H9 (cell line): ENCODE data around the gene BPIFB4. TPM values are rescaled to one million over a fixed set of nuclear protein-coding genes. Genes with fewer than 3 reads are reported as not detected.

ENCODE experiments used
- DNase-seq: peaks from one replicate; pipeline ENCODE4 v3.0.0-alpha.2; 2017
- H2AFZ ChIP-seq: one replicate; pipeline ENCODE4 v1.6.1; 2013; ENCODE audit warnings: mild to moderate bottlenecking, low read length, control low read depth, moderate library complexity
- H2AK5ac ChIP-seq: 2 replicates; pipeline ENCODE4 v1.6.1; 2013; ENCODE audit warnings: low read length, control low read depth, mixed read lengths; ENCODE audit not compliant: insufficient read length
- H2BK120ac ChIP-seq: one replicate; pipeline ENCODE4 v1.6.1; 2013; ENCODE audit warnings: low read depth, mild to moderate bottlenecking, low read length, control low read depth, inconsistent platforms; ENCODE audit not compliant: poor library complexity, severe bottlenecking
- H2BK12ac ChIP-seq: 2 replicates; pipeline ENCODE4 v1.6.1; 2013; ENCODE audit warnings: low read length, control low read depth, mixed read lengths, low read depth; ENCODE audit not compliant: insufficient read length
- H2BK15ac ChIP-seq: 2 replicates; pipeline ENCODE4 v1.6.1; 2013; ENCODE audit warnings: low read depth, low read length, control low read depth
- H2BK20ac ChIP-seq: one replicate; pipeline ENCODE4 v1.6.1; 2013; ENCODE audit warnings: low read depth, mild to moderate bottlenecking, low read length, control low read depth, inconsistent platforms; ENCODE audit not compliant: poor library complexity, severe bottlenecking
- H2BK5ac ChIP-seq: 2 replicates; pipeline ENCODE4 v1.6.1; 2013; ENCODE audit warnings: low read length, control low read depth, mixed read lengths; ENCODE audit not compliant: insufficient read length
- H3K14ac ChIP-seq: 2 replicates; pipeline ENCODE4 v1.6.1; 2013; ENCODE audit warnings: low read length, control low read depth; ENCODE audit not compliant: insufficient read depth
- H3K18ac ChIP-seq: 2 replicates; pipeline ENCODE4 v1.6.1; 2013; ENCODE audit warnings: low read depth, mild to moderate bottlenecking, mixed read lengths, low read length, control low read depth; ENCODE audit not compliant: insufficient read length
- H3K23ac ChIP-seq: 2 replicates; pipeline ENCODE4 v1.6.1; 2013; ENCODE audit warnings: low read length, control low read depth, mixed read lengths, low read depth; ENCODE audit not compliant: insufficient read length
- H3K23me2 ChIP-seq: 2 replicates; pipeline ENCODE4 v1.6.1; 2013; ENCODE audit warnings: low read depth, mild to moderate bottlenecking, mixed read lengths, low read length, control low read depth; ENCODE audit not compliant: insufficient read length, poor library complexity, severe bottlenecking
- H3K27ac ChIP-seq: 2 replicates; pipeline ENCODE4 v1.5.1; 2013; ENCODE audit warnings: low read length, control low read depth, mixed read lengths, low read depth; ENCODE audit not compliant: insufficient read length
- H3K27me3 ChIP-seq: 2 replicates; pipeline ENCODE4 v1.6.1; 2013; ENCODE audit warnings: low read length, control low read depth, inconsistent platforms; ENCODE audit not compliant: insufficient read depth
- H3K4ac ChIP-seq: 2 replicates; pipeline ENCODE4 v1.6.1; 2013; ENCODE audit warnings: low read depth, mild to moderate bottlenecking, control low read depth, inconsistent platforms, low read length, moderate library complexity
- H3K4me1 ChIP-seq: 2 replicates; pipeline ENCODE4 v1.6.1; 2013; ENCODE audit warnings: low read length, control low read depth, inconsistent platforms; ENCODE audit not compliant: insufficient read depth
- H3K4me2 ChIP-seq: 2 replicates; pipeline ENCODE4 v1.6.1; 2013; ENCODE audit warnings: low read length, control low read depth, mixed read lengths; ENCODE audit not compliant: insufficient read length, insufficient read depth
- H3K56ac ChIP-seq: 2 replicates; pipeline ENCODE4 v1.6.1; 2013; ENCODE audit warnings: low read depth, mild to moderate bottlenecking, mixed read lengths, low read length, control low read depth; ENCODE audit not compliant: insufficient read length
- H3K79me1 ChIP-seq: 2 replicates; pipeline ENCODE4 v1.6.1; 2013; ENCODE audit warnings: low read depth, mild to moderate bottlenecking, moderate library complexity, low read length, control low read depth, inconsistent platforms; ENCODE audit not compliant: insufficient read depth, poor library complexity, severe bottlenecking
- H3K79me2 ChIP-seq: 2 replicates; pipeline ENCODE4 v1.6.1; 2013; ENCODE audit warnings: low read length, control low read depth, inconsistent platforms; ENCODE audit not compliant: insufficient read depth
- H3K9ac ChIP-seq: 2 replicates; pipeline ENCODE4 v1.6.1; 2013; ENCODE audit warnings: low read length, control low read depth, mixed read lengths; ENCODE audit not compliant: insufficient read length; ENCODE audit errors: extremely low read depth
- H3K9me3 ChIP-seq: one replicate; pipeline ENCODE4 v1.6.1; 2013; ENCODE audit warnings: low read depth, low read length, inconsistent platforms; ENCODE audit not compliant: control insufficient read depth
- H3T11ph ChIP-seq: one replicate; pipeline ENCODE4 v1.6.1; 2013; ENCODE audit warnings: mild to moderate bottlenecking, low read length, control low read depth, inconsistent platforms
- H4K20me1 ChIP-seq: one replicate; pipeline ENCODE4 v1.6.1; 2013; ENCODE audit not compliant: control insufficient read depth, insufficient read length, insufficient read depth
- H4K5ac ChIP-seq: 2 replicates; pipeline ENCODE4 v1.6.1; 2013; ENCODE audit warnings: low read depth, mild to moderate bottlenecking, mixed read lengths, low read length, control low read depth; ENCODE audit not compliant: insufficient read length
- H4K8ac ChIP-seq: replicated peaks from 2 replicates; pipeline ENCODE4 v1.6.1; 2013; ENCODE audit warnings: low read length, control low read depth, mixed read lengths, low read depth; ENCODE audit not compliant: insufficient read length
- H4K91ac ChIP-seq: 2 replicates; pipeline ENCODE4 v1.6.1; 2013; ENCODE audit warnings: low read depth, mild to moderate bottlenecking, moderate library complexity, mixed read lengths, low read length, control low read depth; ENCODE audit not compliant: insufficient read length
- H3K27ac Mint-ChIP-seq, 3 experiments: 2 replicates in 2 of 3; 3 replicates in 1 of 3; pipeline ENCODE4 v1.8.0; 2020 to 2021; ENCODE audit warnings: mixed read lengths in 3 of 3, mild to moderate bottlenecking in 1 of 3, moderate library complexity in 1 of 3
- H3K27me3 Mint-ChIP-seq: 2 replicates; pipeline ENCODE4 v1.8.0; 2021; ENCODE audit warnings: low read depth, mild to moderate bottlenecking, moderate library complexity, mixed read lengths
- H3K36me3 Mint-ChIP-seq, 3 experiments: 2 replicates in 2 of 3; 3 replicates in 1 of 3; pipeline ENCODE4 v1.8.0; 2020 to 2021; ENCODE audit warnings: low read depth in 3 of 3, mixed read lengths in 3 of 3; ENCODE audit not compliant: insufficient read depth in 1 of 3
- H3K4me1 Mint-ChIP-seq, 2 experiments: 2 replicates each; pipeline ENCODE4 v1.8.0; 2020; ENCODE audit warnings: mixed read lengths in 2 of 2
- H3K4me3 Mint-ChIP-seq, 2 experiments: 2 replicates in 1 of 2; 3 replicates in 1 of 2; pipeline ENCODE4 v1.8.0; 2020 to 2021; ENCODE audit warnings: mild to moderate bottlenecking in 2 of 2, mixed read lengths in 2 of 2, moderate library complexity in 1 of 2
- H3K9me3 Mint-ChIP-seq, 2 experiments: 2 replicates in 1 of 2; 3 replicates in 1 of 2; pipeline ENCODE4 v1.8.0; 2020; ENCODE audit warnings: mild to moderate bottlenecking in 2 of 2, mixed read lengths in 2 of 2, moderate library complexity in 1 of 2
- CTCF ChIP-seq: fragments of 200-600 bp; sonication (generic); conservative IDR thresholded peaks from 3 replicates; pipeline ENCODE4 v1.8.0; 2021; ENCODE audit warnings: antibody characterized with exemption, mild to moderate bottlenecking
- WGBS: extraction: QIAGEN DNeasy Blood & Tissue Kit; methylation state at CpG from one replicate; pipeline ENCODE4 v1.1.7; 2013; ENCODE audit warnings: missing lambda C conversion rate, low lambda C conversion rate, mixed read lengths; ENCODE audit not compliant: insufficient read length; ENCODE audit errors: extremely low coverage; 5-methylcytosine and 5-hydroxymethylcytosine counted together
- total RNA-seq: library from RNA; stranded (reverse); gene quantifications from 2 replicates; pipeline ENCODE4 v1.2.1, GENCODE V29; 2021

Gene BPIFB4
- total RNA-seq, 1 experiment from 2014 or later: not detected

GRCh38 chr20:33124261-33124660, 44.8 kb downstream of the BPIFB4 start:
- H2BK15ac ChIP-seq: no peak overlapping the region
- H2BK120ac ChIP-seq: no peak overlapping the region
- no peaks in the 10 kb centered on the region for H3K23me2 ChIP-seq
- no peak overlapping the region for H2BK5ac ChIP-seq
- H3K18ac ChIP-seq: no peak overlapping the region
- H3K14ac ChIP-seq: no peak overlapping the region
- no peak for DNase-seq
- no peak overlapping the region; a peak in 1 of 7 replicates for H3K27ac Mint-ChIP-seq
- H3T11ph ChIP-seq: no peak overlapping the region
- H3K9me3 Mint-ChIP-seq: peaks cover 15 to 17% of the 10 kb centered on the region in 2 experiments
- H3K4ac ChIP-seq: no peak overlapping the region
- no peaks in the 10 kb centered on the region for H3K79me1 ChIP-seq
- H3K9ac ChIP-seq: no peak overlapping the region
- no peaks in the 10 kb centered on the region for H3K9me3 ChIP-seq
- H2AK5ac ChIP-seq: no peak overlapping the region
- H3K36me3 Mint-ChIP-seq: peaks cover 0 to 3% (median 0%) of the 10 kb centered on the region in 3 experiments; a peak in 1 of 7 replicates
- no peaks in the 10 kb centered on the region for H3K79me2 ChIP-seq
- H4K8ac ChIP-seq: no peak overlapping the region
- no peaks in the 10 kb centered on the region for H3K4me1 ChIP-seq
- H3K4me3 Mint-ChIP-seq: no peak overlapping the region
- H4K5ac ChIP-seq: no peak overlapping the region
- H4K91ac ChIP-seq: no peak overlapping the region
- H4K20me1 ChIP-seq: no peaks in the 10 kb centered on the region
- no peak overlapping the region for H3K56ac ChIP-seq
- H3K4me2 ChIP-seq: no peak overlapping the region
- H2BK20ac ChIP-seq: no peak overlapping the region
- H2AFZ ChIP-seq: no peak overlapping the region
- H2BK12ac ChIP-seq: no peak overlapping the region
- no peak overlapping the region for H3K23ac ChIP-seq
- no peaks in the 10 kb centered on the region for H3K27me3 ChIP-seq
- H3K4me1 Mint-ChIP-seq: peaks cover 0 to 3% of the 10 kb centered on the region in 2 experiments; a peak in 1 of 4 replicates
- no CpG with 5 or more reads among the region's 2 CpGs for whole genome bisulfite sequencing
- no peak overlapping the region for H3K27ac ChIP-seq
- peaks cover 47% of the 10 kb centered on the region for H3K27me3 Mint-ChIP-seq
- no peak for TF ChIP-seq CTCF
